NCI-H2081 (cell line): ENCODE results near the gene MED13L.

Source experiments
- DNase-seq, 2 experiments: peaks; one replicate each; lab custom pipeline; 2025; lab: John Stamatoyannopoulos, UW

Gene MED13L

DNA sequence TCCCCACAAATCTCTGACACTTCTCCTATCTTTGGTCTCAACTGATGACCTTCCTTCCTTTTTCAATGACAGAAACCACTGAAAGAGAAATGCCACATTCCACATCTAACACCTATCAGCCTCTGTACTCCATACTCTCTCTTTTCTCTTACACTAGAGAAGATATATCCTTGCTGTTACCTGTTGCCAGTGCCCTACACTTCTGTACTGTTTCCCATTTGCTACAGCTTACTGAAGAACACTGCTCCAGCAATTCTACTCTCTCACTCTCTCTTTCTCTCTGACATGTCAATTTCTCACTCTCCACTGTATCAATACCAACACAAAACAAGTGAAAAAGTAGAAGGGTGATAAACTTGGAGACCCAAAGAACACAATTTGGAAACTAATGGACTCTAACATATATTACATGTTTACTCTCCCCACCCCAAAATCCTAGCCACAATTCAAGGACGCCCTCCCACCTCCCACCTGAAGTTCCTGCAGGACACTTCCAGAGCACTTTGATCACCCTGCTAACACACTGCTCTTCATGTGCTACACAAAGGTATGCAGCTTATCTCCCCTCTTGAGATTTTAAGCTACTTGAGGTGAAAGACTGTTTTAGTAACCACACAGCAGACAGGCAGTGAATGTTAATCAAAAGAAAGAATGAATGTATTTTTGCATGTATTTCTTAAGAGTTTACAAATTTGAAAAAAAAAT lies 95.0 kb downstream of the MED13L start:
- DNase-seq, result no peak

GRCh38 chr12:116180448-116180847 lies 97.0 kb downstream of the MED13L start:
- DNase-seq, result no peak

GRCh38 chr12:116179384-116179783 lies 98.1 kb downstream of the MED13L start:
- DNase-seq, result no peak

- no peak for DNase-seq
Measured at GRCh38 chr12:116177017-116177416, 100.5 kb downstream of the MED13L start.

DNA sequence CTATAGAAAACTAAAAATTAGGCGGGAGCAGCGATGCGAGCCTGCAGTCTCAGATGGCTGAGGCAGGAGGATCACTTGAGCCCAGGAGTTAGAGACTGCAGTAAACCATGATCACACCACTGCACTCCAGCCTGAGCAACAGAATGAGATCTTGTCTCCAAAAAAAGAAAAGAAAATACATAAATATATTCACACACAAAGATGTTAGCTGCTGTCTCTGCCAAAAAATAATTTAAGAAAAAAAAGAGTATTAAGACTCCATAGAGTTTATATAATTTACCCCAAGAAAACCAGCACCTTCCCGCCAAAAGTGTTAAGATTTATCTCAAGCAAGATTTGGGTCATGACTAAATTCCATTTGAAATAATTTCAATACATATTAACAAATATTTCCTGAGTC lies 102.6 kb downstream of the MED13L start:
- DNase-seq, result no peak

DNA sequence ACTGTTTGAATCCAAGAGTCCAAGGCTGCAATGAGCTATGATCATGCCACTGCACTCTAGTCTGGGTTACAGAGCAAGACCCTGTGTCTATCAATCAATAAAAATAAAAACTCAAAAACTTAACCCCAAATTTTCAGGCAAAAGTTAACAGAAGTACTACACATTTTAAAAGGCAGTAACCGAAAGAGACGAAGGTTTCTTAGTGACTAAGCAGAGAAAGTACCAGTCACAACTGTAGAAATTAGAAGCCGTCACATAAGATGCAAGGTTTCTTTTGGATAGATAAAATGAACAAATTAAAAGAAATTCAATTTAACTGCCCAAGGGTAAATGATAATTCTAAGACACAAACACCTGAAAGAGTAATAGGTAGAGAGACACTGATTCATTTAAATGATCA lies 103.5 kb downstream of the MED13L start:
- DNase-seq, result no peak

- no peak for DNase-seq
Measured at GRCh38 chr12:116172224-116172849, 105.2 kb downstream of the MED13L start.

GRCh38 chr12:116171549-116171948 lies 105.9 kb downstream of the MED13L start:
- no peak for DNase-seq

DNA sequence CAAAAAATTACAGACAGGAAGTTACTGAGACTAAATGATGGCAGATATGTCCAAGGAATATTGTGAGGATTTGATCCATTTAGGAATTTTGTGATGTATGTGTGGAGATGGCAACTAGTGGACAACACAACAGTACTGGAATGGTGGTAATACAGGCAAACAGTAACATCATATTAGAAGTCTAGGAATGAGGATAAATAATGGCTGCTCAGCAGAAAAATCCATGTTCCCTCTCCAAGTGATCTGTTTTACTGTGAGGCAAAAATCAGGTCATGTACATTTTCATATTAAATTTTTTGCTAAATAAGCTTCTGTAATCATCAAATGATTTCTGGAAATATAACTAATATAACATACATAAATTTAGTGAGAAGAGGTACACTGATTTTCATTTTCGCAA lies 108.4 kb downstream of the MED13L start:
- DNase-seq, result no peak

DNA sequence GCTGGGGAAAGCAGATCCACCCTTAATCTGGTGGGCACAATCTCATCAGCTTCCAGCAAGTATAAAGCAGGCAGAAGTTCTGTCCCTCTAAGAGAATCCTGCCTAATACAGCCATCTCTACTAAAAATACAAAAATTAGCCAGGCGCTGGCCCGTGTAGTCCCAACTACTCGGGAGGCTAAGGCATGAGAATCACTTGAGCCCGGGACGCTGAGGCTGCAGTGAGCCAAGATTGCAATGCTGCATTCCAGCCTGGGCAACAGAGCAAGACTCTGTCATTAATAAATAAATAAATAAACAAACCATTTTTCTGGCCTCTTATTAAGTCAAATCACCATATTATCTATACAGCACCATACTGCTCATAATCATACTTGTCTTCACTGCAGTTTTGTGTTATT lies 111.2 kb downstream of the MED13L start:
- DNase-seq, result no peak

DNA sequence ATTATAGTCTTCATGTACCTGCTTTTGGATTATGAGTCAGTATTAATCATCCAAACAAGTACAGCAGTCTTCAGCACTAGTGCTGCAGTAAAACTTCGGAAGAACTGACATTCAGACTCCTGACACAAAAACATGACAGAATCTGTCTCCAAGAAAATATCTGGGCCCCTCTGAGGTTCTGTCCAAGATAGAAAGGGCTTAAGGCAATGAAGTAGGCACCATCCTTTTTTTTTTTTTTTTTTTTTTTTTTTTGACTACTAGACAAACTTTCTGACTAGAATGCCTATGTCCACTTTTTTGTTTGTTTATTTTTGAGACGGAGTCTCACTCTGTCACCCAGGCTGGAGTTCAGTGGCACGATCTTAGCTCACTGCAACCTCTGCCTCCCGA lies 112.5 kb downstream of the MED13L start:
- DNase-seq, result no peak

GRCh38 chr12:116164250-116165035 lies 113.0 kb downstream of the MED13L start:
- DNase-seq, result peak in 1 of 2 experiments; percentile 21

- DNase-seq, result no peak
Measured at GRCh38 chr12:116162071-116162470, 115.4 kb downstream of the MED13L start.

DNA sequence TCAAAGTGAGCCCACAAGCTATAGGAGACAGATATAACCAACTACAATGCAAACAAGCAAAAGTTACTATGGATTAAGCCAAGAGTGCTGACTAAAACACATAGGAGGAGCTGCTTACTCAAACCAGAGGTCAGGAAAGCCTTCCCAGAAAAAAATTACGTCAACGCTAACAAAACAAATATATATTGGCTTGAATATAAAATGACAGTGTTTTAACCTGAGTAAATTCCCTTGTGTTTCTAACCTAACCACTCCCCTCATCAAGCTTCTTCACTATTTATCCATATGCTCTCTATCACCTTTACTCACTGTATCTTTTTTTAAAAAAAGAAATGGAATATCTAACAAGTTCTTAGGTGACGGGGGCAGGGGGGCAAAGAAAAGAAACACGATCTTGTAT lies 115.9 kb downstream of the MED13L start:
- DNase-seq, result no peak

- no peak for DNase-seq
Measured at GRCh38 chr12:116160883-116161458, 116.5 kb downstream of the MED13L start.

DNA sequence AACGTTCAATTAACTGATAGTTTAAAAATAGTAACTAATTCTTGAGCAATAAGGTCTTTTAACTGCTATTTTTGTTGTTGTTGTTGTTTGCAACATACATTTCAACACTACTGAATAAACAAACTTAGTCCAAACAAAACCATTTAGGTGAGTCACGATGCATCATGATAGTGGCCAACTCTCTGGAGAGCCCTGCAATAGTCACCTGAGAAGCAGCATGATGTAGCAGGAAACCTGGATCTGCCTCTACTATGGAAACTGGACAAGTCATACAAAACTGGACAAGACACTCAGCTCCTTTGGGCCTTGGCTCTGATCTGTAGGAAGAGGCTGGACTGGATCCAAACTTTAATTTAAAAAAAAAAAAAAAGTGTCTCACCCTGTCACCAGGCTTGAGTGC lies 117.3 kb downstream of the MED13L start:
- no peak for DNase-seq

DNA sequence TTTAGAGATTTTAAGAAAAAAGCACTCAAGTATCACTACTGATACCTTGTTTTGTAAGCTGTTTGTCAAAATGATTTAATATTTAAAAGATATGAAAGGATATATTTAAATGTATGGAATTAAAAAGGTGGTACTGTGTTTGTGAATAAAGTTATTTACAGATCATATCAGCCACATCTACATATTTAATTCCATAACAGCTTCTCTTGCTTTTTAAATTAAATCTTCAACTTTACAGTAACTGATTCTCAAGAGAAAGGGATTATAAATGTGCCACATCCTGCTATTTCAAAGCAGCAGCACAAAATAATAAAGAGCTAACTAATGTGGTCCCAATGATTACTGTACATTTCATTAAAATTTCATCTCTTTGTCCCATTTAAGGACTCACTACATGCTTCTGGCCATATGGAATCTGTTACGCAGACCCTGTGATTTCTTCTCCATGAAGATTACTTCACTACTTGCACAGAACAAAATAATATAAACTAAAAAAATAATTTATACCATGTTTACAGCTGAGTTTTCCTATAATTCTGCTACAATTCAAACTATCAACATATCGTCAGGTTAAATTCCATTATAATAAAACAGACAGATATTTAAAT lies 117.8 kb downstream of the MED13L start:
- no peak for DNase-seq

GRCh38 chr12:116159175-116159574 lies 118.3 kb downstream of the MED13L start:
- peak in 1 of 2 experiments; percentile 51 for DNase-seq

GRCh38 chr12:116157845-116158267 lies 119.6 kb downstream of the MED13L start:
- peak in 1 of 2 experiments; percentile 44 for DNase-seq

GRCh38 chr12:116156614-116157013 lies 120.9 kb downstream of the MED13L start:
- no peak for DNase-seq

- DNase-seq, result no peak
Measured at GRCh38 chr12:116155383-116155782, 122.1 kb downstream of the MED13L start.

- no peak for DNase-seq
Measured at GRCh38 chr12:116153983-116154382, 123.5 kb downstream of the MED13L start.
